Measurements from ENCODE around the gene WDR27. TPM values are rescaled to one million over a fixed set of nuclear protein-coding genes. Genes with fewer than 3 reads are reported as not detected.

WDR27 gene
- total RNA-seq, 1 donor from 2014 or later, result 128 TPM

DNA sequence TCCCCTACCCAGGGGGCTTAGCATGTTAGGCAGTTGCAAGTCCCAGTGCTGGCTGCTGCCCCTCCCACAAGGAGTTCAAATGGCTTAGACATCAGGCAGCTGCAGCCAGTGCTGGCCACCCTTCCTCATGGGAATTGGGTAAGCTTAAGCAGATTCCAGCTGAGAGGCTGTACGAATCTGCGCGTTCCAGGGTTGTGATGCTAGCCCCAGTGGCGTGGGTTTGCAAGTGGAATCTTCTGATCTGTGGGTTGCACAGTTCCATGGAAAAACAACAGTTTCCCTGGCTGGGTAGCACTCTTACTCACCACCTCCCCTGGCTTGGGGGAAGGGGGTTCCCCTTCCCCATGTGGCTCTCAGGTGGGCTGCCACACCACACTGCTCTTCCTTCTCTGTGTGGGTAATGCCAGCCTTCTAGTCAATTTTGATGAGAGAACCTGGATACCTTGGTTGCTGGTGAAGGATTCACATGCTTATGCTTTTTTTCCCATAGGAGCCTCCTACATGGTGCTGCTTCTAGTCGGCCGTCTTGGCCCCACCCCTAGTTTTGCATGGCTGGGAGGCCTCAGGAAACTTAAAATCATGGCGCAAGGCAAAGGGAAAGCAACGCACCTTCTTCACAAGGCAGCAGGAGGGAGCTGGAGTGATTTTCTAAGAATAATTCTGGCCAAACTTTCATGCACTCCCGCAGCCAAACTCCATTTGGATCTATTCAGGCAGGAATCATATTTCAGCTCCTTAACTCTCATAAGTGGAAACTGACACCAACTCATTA, 36.6 kb upstream of the WDR27 start:
- no peaks in the 10 kb centered on the region for H3K36me3 Mint-ChIP-seq
- no peaks in the 10 kb centered on the region for H3K9me3 Mint-ChIP-seq
- peaks cover 6% of the 10 kb centered on the region for H3K4me1 Mint-ChIP-seq
- peak overlapping the region; percentile 39 for H3K27ac Mint-ChIP-seq
- H3K4me3 Mint-ChIP-seq, result no peak overlapping the region
- DNase-seq (ENCODE audit: low spot score in 2 of 2, unreplicated experiment in 2 of 2), result no peak
- peaks cover 10% of the 10 kb centered on the region for H3K27me3 Mint-ChIP-seq (ENCODE audit: low read depth)
- no peak for TF ChIP-seq CTCF (IDR thresholded peaks at IDR 0.05; ENCODE audit: unreplicated experiment)

DNA sequence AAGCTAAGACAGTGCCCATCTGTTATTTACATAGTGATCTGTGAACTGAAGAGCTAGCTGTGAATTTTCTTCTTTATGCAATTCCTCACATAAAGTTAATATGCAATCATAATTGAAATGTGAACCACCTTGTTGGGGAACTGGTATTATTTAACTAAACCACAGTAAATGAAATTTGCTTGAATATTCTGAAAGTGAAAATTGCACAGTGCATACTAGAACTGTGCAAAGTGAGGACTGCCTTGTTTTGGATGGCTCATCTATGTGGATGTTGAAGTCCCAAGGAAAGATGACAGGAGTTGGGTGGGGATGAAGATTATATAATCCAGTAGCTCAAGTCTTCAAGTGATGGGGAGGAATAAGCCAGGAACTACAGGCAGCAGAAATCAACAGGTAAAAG, 28.1 kb upstream of the WDR27 start:
- TF ChIP-seq CTCF (IDR thresholded peaks at IDR 0.05; ENCODE audit: unreplicated experiment), result no peak
- Mint-ChIP-seq H3K4me1 (peaks cover 34% of the 10 kb centered on the region), H3K9me3 (no peaks in the 10 kb centered on the region), H3K27ac (no peak overlapping the region), H3K4me3 (no peak overlapping the region), H3K27me3 (ENCODE audit: low read depth) (peaks cover 6% of the 10 kb centered on the region), H3K36me3 (no peaks in the 10 kb centered on the region)
- DNase-seq (ENCODE audit: low spot score in 2 of 2, unreplicated experiment in 2 of 2), result no peak

GRCh38 chr6:169726963-169727362, 25.1 kb upstream of the WDR27 start:
- Mint-ChIP-seq H3K36me3 (no peaks in the 10 kb centered on the region), H3K4me3 (no peak overlapping the region), H3K27me3 (ENCODE audit: low read depth) (no peaks in the 10 kb centered on the region), H3K9me3 (no peaks in the 10 kb centered on the region), H3K4me1 (peaks cover 45% of the 10 kb centered on the region), H3K27ac (peak overlapping the region; percentile 1)
- no peak for TF ChIP-seq CTCF (IDR thresholded peaks at IDR 0.05; ENCODE audit: unreplicated experiment)
- DNase-seq (ENCODE audit: low spot score in 2 of 2, unreplicated experiment in 2 of 2), result no peak

- Mint-ChIP-seq H3K36me3 (no peaks in the 10 kb centered on the region), H3K4me3 (peak overlapping the region; percentile 83), H3K4me1 (peaks cover 51% of the 10 kb centered on the region), H3K27me3 (ENCODE audit: low read depth) (no peaks in the 10 kb centered on the region), H3K9me3 (no peaks in the 10 kb centered on the region), H3K27ac (peak overlapping the region; percentile 96)
- no peak for DNase-seq (ENCODE audit: low spot score in 2 of 2, unreplicated experiment in 2 of 2)
- no peak for TF ChIP-seq CTCF (IDR thresholded peaks at IDR 0.05; ENCODE audit: unreplicated experiment)
These were observed 24.2 kb upstream of the WDR27 start for GRCh38 chr6:169726049-169726400.

DNA sequence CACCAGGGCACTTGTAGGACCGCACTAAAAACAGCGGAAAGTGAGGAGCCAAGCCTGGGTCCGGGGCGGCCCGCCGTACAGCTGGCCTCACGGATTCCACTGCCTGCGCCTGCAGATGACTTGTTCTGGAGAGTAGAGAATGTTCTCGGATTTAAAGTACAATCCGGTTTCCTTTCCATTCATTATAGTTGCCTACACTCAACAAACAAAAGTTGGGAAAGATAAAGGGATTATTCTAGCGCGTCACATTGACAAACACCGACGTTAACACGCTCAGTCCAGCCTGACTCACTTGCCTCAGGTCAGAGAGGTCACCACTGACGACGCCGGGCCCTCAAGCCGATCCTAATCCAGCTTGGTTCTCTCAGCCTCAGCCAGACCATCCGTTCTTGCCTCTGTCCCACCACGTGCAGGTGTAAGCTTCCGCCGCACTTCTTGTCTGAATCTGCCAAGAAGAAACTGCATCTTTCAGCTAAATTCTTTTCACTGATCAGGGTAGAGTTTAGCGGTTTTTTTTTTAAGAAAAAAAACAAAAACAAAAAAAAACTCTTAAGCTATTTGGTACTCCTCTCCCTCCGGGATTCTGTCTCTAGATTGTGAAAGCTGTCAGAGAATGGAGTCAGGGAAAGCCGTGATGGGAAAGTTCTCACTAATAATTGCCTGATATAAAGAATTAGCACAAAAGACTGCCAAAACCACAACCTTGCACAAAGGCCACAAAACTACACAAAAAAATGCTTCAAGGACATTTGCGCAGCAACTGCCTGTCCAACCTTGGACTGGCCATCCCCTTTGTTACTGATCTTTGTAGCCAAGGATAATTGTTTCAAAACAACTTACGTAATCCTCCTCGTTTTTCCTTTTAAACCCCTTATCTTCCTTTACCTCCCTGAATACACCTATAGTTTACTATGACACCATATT, 23.6 kb upstream of the WDR27 start:
- DNase-seq (ENCODE audit: low spot score in 2 of 2, unreplicated experiment in 2 of 2), result no peak
- Mint-ChIP-seq H3K9me3 (no peaks in the 10 kb centered on the region), H3K27me3 (ENCODE audit: low read depth) (no peaks in the 10 kb centered on the region), H3K36me3 (no peaks in the 10 kb centered on the region), H3K4me1 (peaks cover 52% of the 10 kb centered on the region), H3K27ac (peak overlapping the region; percentile 96), H3K4me3 (peak overlapping the region; percentile 83)
- TF ChIP-seq CTCF (IDR thresholded peaks at IDR 0.05; ENCODE audit: unreplicated experiment), result no peak

Measured in mesothelial cell of epicardium (in vitro differentiated cells).